H1 (cell line): Measurements from ENCODE around the gene SERPINH1. TPM values are rescaled to one million over a fixed set of nuclear protein-coding genes. Genes with fewer than 3 reads are reported as not detected.

Experiments
- BACH1 ChIP-seq: IDR thresholded peaks from 2 replicates; pipeline ENCODE4 v1.6.1; 2012; ENCODE audit warnings: low read length, improper control_type of control experiment
- CBX5 ChIP-seq: fragments of 300-800, 300-1000 bp; sonication (generic); IDR thresholded peaks from 2 replicates; pipeline ENCODE4 v1.7.1; 2016; ENCODE audit warnings: antibody characterized with exemption, low read length, low read depth
- CHD2 ChIP-seq: IDR thresholded peaks from 2 replicates; pipeline ENCODE4 v1.6.1; 2012; ENCODE audit warnings: low read length, improper control_type of control experiment
- CTBP2 ChIP-seq: IDR thresholded peaks from 2 replicates; pipeline ENCODE4 v1.7.0; 2011; ENCODE audit warnings: borderline replicate concordance, mild to moderate bottlenecking, moderate library complexity, mixed read lengths, low read length; ENCODE audit not compliant: insufficient read depth, insufficient read length
- EZH2 ChIP-seq: fragments of 200-600 bp; sonication (generic); IDR thresholded peaks from 2 replicates; pipeline ENCODE4 v1.7.1; 2012; ENCODE audit warnings: low read depth, mild to moderate bottlenecking, moderate library complexity, low read length, inconsistent platforms; ENCODE audit not compliant: severe bottlenecking
- GABPA ChIP-seq: IDR thresholded peaks from 2 replicates; pipeline ENCODE4 v1.6.1; 2011; ENCODE audit warnings: mild to moderate bottlenecking, low read length, moderate library complexity, borderline replicate concordance; ENCODE audit not compliant: insufficient read depth
- HDAC2 ChIP-seq, 2 experiments: fragments of 300-600 bp in 1 of 2; sonication (generic) in 1 of 2; IDR thresholded peaks; 2 replicates each; pipeline ENCODE4 v1.6.1; 2011 to 2012; ENCODE audit warnings: low read depth in 2 of 2, low read length in 2 of 2, mild to moderate bottlenecking in 2 of 2, moderate library complexity in 2 of 2, borderline replicate concordance in 1 of 2, inconsistent platforms in 1 of 2
- HDAC6 ChIP-seq: IDR thresholded peaks from one replicate; pipeline ENCODE4 v1.7.1; 2012; ENCODE audit warnings: low read depth, mild to moderate bottlenecking, inconsistent platforms, low read length, moderate library complexity
- KDM1A ChIP-seq: fragments of 200-600, 300-600 bp; sonication (generic); IDR thresholded peaks from 2 replicates; pipeline ENCODE4 v1.7.1; 2016; ENCODE audit warnings: mild to moderate bottlenecking, low read length, borderline replicate concordance
- MAX ChIP-seq: IDR thresholded peaks from 2 replicates; pipeline ENCODE4 v1.6.1; 2012; ENCODE audit warnings: inconsistent platforms
- NRF1 ChIP-seq: IDR thresholded peaks from 2 replicates; pipeline ENCODE4 v1.6.1; 2011; ENCODE audit warnings: mild to moderate bottlenecking, low read depth, low read length, improper control_type of control experiment
- RBBP5 ChIP-seq: IDR thresholded peaks from 2 replicates; pipeline ENCODE4 v1.7.1; 2012; ENCODE audit warnings: low read depth, mild to moderate bottlenecking, inconsistent platforms, low read length, moderate library complexity, borderline replicate concordance
- SRF ChIP-seq: IDR thresholded peaks from 2 replicates; pipeline ENCODE4 v1.6.1; 2011; ENCODE audit warnings: mild to moderate bottlenecking, low read depth, low read length, moderate library complexity
- TAF1 ChIP-seq: IDR thresholded peaks from 2 replicates; pipeline ENCODE4 v1.6.1; 2011; ENCODE audit warnings: mild to moderate bottlenecking, low read depth, low read length
- polyA plus RNA-seq, 7 experiments: library from polyadenylated mRNA; depleted of rRNA in 3 of 7; stranded (reverse) in 5 of 7; unstranded in 2 of 7; fragments of >200 nt in 5 of 7; fragments of 200-250 nt in 2 of 7; gene quantifications; 1 replicate in 5 of 7; 2 replicates in 1 of 7; 4 replicates in 1 of 7; pipeline versions ENCODE4 v1.2.1 to v1.2.3, GENCODE V29; 2011 to 2013; ENCODE audit warnings: missing spikeins in 2 of 7, mixed read lengths in 2 of 7
- total RNA-seq: library from RNA; stranded (reverse); fragmentation: NEBNext Ultra II Directional; extraction: Animal tissue kit (Norgen Biotek cat#: 25700); gene quantifications from 2 replicates; pipeline ENCODE4 v1.2.1, GENCODE V29; 2021

SERPINH1 gene
- total and polyA plus RNA-seq, 2 of the 8 experiments (the other 6 are each of a cell fraction or from before 2014, with no cell fraction given): 420 to 621 TPM

- 0 out of 2 replicates have a peak, but pooled peaks have one; percentile 44 for TF ChIP-seq RBBP5
- TF ChIP-seq CBX5: no peak
- TF ChIP-seq MAX: peak; percentile 48; the same call in 1 of the 2 replicates
- no peak for TF ChIP-seq HDAC6
- no peak for TF ChIP-seq GABPA
- no peak for TF ChIP-seq SRF
- no peak for TF ChIP-seq NRF1
- 0 out of 2 replicates have a peak, but pooled peaks have one; percentile 41 for TF ChIP-seq TAF1
- TF ChIP-seq CHD2: peak; percentile 17; the same call in 1 of the 2 replicates
- TF ChIP-seq KDM1A: peak; percentile 98
- TF ChIP-seq CTBP2: no peak
- TF ChIP-seq HDAC2 (IDR thresholded peaks at IDR 0.05; ENCODE audit: borderline replicate concordance in 1 of 2, low read depth in 2 of 2, low read length in 2 of 2): peak in 1 of 2 experiments; percentile 78; a peak in 1 of 4 replicates
- no peak for TF ChIP-seq BACH1
- no peak for TF ChIP-seq EZH2
Observed at GRCh38 chr11:75558939-75559843, 2.9 kb upstream of the SERPINH1 start (continued).
